Measurements from ENCODE around the gene RNASET2.

Gene RNASET2, protein sequence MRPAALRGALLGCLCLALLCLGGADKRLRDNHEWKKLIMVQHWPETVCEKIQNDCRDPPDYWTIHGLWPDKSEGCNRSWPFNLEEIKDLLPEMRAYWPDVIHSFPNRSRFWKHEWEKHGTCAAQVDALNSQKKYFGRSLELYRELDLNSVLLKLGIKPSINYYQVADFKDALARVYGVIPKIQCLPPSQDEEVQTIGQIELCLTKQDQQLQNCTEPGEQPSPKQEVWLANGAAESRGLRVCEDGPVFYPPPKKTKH
- 34.5 to 58.7 (median 46.4) reads per million in 4 experiments for total RNA-seq

DNA sequence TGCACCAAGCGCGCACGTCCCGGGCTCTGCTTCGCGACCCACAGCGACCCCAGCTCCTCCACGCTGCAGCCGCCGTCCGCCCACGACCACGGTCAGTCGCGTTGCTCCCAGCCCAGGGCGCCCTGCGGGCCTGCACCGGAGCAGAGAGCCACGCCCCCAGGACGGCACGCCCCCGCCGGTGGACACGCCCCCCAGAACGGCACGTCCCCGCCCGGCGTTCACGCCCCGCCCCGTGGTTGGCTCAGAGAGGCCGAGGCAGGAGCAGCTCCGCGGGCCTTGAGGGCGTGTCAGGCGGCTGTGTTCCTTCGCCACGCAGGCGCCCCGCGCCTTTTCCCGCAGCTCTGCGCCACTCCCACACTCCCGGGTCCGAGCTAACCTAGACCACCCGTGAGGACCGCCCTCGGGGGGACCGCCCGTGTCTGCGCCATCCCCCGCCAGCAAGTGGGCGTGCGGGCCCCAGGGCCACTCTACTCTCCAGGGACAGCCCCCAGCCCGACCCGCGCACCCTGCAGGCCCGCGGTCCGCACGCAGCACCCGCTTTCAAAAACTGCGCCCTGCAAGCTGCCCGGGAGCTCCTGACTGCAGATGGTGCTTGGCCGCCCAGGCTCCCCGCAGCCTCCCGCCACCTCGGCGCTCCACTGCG lies at the start of gene RNASET2:
Gene RNASET2, minus strand, starts transcription at position 107 of the 643 bp plus-strand sequence. CDS start 368 bp downstream, outside the sequence.
- peak; percentile 96 for DNase-seq

DNA sequence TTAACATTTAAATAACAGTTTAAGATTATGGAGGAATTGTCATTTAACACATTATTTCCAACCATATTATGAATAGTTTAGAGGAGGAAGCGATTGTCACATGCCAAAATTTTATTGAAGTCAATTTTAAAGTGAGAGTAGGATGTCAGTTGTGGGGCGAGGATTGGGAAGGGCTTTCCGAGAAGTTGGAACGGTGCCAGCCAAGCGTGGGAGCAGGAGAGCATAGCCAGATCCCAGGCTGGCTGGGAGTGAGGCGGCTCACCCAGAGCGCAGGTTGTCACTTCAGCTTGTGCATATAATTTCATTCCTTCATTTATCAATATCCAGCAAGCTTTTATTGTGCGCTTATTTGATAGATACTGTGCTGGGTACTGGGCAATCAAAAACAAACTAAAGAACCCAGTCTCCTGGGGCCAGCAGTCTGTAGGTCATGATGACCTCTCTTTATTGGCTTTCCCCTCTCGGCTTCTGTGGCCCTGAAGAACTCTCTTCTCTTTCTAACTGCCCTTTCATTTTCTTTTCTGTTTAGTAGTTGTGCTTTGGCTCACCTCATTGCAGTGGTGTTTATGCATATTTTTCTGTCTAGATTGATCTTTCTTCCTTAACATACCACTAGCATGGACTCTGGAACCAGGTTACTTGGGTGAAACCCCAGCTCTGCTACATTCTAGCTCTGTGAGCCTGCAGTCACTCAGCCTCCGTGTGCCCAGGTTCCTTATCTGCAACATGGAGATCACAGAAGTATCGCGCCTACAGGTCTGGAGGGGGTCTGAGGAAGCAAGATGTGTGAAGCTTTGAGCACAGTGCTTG lies 49.2 kb upstream of the RNASET2 start:
- DNase-seq, result no peak

DNA sequence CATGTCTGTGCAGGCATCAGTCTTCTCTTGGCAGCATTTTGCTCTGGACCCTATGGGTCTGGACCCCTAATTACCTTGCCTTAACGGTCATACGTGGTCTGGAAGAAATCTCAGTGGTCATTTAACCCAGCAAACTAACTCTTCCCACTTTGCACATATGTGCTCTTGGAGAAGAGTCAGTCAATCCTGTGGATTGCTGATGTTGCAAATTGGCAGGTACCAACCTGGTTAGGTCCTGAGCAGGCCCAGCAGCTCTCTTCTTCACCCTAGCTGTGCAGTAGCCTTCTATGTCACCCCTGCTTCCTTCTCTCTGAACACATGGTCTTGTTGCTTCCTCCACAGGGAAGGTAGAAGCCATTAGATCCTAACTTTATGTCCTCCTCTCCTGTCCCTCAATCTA lies 44.4 kb upstream of the RNASET2 start:
- no peak for DNase-seq

DNA sequence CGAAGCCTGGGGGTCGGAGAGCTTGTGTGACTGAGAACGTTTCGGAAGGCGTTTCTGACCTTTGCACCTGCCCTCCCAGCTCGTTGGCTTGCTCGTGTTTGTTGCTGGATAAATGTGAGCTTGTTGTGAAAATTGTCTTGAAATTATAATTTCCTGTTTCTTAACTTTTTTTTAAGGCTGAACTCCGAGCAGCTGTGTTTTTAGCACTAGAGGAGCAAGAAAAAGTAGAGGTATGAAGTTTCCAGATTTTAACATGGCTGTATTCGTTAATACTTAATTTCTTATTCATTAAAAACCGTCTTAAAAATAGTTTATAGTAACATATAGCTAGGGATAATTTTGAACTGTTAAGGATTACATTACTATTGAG lies 43.5 kb upstream of the RNASET2 start:
- no peak for DNase-seq

DNA sequence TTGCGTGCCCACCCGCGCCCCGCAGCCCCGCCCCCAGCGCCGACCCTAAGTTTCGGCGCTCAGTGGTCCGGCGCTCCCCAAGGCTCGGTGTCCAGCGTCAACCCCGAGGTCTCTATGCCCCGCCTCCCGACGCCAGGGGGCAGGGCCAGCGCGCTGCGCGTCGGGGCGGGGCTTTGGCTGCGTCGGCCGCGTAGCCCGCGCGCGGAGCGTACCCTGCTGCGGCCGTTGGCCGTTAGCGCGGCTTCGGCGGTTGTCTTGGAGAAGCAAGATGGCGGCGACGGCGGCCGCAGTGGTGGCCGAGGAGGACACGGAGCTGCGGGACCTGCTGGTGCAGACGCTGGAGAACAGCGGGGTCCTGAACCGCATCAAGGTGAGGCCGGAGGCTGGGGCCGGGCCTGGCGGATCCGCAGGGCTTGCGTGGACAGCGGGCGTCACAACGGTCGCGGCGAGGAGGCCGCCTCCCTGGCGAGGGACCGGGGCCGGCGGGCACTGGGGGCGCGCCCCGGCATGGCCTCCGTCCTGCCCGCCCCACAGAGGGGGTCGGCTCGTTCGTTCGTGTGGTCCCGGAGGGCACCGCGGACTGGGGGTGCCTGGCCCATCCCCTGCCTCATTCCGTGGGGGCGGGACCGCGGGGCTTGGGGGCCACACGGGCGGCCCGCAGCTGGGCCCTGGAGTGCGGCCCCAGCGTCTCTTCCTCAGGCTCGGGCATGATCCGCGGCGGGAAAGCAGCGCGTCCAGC lies 43.0 kb upstream of the RNASET2 start, which contains the start of gene CEP43:
Gene CEP43, plus strand, starts transcription at position 253 of the 739 bp plus-strand sequence. Its CDS starts 16 bp downstream, at position 269.
- DNase-seq, result peak; percentile 83

DNA sequence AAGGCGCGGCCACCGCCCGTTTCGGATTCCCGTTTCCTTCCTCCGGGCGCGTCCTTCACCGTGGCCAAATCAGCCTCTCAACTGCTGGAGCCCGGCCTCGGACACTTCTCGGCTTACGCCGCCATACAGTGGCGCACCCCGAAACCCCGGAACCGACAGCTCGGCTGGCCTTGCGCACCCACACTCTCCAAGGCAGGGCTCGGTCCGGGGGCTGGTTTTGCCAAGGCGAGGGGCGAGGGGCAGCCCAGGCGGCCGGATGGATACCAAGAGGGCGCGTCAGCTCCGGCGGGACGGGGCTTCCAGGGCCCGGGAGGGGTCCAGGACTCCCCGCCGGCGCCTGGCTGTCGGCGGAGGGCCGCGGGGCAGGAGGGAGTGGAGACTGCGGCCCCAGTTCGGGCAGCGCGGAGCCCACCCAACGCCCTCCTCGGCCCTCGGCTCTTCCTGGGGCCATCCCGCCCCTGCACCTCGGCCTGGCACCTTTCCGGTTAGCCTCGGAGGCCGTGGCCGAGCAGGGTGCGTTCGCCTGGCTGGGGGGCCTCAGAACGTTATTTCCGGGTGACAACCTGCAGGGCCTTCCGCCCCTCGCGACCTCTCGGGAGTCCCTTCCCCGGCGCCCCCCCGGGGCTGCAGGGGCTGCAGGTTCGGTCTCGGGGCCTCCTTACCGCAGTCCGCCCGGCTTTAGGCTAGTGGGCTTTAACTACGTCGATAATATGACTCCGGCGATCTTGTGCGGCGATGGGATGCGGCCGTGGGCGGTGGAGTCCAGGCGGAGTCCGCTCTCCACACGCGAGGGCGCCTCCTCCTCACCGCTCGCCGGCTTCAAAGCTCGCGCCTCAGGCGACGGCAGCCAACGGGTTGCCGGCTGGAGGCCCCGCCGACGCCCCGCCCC lies 42.1 kb upstream of the RNASET2 start:
- peak; percentile 7 for DNase-seq

DNA sequence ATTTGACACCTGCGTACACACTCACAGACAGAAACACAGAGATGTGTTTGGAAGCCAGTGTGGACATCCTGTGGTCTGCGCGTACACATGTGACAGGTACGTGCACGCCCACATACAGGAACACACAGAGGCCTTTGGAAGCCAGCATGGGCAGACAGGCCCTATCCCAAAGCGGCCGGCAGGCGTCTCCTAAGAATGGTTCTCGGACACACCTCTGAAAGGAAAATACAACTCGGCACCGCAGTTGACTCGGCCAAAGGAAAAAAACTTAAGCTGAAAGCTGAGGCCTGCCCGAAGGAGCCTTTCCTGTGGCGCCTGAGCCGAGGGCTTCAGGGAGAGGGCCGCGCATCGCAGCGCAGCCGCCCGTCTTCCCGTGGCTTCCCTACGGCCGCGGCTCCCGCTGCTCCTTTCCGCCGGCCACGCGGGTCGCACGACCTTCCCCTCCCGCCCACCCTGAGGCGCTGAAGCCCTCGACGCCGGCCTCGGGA lies 41.5 kb upstream of the RNASET2 start:
- DNase-seq, result no peak

DNA sequence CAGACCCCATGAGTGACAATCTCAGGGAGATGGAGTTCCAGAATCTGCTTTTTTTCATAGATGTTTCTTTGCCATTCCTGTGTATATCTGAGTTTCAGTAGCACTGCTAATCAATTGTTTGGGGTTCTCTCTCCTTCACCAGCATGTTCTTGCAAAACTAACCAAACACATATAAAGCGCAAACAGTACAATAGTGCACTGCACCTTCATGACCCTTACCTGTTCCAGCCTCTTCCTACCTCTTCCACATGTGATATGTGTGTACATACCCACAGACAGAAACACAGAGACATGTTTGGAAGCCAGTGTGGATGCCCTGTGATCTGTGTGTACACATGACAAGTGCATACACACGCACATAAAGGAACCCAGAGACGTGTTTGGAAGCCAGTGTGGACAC lies 41.0 kb upstream of the RNASET2 start:
- no peak for DNase-seq

DNA sequence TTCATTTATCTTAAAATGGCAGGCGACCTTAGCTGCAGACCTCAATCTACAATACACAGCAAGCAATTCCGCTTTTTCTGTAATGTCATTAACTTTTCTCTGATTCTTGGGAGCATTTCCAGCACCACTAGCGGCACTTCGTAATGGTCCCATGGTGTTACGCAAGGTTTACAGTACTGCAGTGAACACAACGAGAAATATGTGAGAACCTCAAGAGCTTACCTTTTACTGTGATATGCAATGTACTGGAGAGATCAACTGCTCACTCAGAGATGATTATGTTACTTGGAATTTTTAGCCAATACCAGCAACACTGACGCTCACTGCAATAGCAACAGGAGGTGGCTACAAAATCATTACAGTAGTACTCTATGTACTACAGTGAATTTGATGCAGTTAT lies 40.1 kb upstream of the RNASET2 start:
- DNase-seq, result no peak

DNA sequence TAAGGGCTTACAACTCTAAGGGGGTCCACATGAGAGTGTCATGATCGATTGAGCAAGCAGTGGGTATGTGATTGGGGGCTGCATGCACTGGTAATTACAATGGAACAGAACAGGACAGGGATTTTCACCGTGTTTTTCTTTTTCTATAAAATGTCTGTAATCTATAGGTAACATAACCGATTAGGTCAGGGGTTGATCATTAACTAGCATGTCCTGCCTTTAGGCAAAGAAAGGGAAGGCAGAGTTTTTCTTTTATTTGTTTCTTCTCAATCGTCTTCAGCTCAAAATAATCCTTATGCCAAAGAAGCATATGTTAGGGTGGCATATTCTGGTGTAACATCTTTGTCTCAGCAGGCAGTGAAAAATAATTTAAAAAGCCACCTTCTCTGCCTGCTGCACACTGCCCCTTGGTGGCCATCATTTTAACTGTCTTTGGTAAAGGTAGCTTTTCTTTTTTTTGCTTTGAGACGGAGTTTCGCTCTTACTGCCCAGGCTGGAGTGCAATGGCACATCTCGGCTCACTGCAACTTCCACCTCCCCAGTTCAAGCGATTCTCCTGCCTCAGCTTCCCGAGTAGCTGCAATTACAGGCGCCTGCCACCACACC lies 33.2 kb upstream of the RNASET2 start:
- DNase-seq, result peak; percentile 7

DNA sequence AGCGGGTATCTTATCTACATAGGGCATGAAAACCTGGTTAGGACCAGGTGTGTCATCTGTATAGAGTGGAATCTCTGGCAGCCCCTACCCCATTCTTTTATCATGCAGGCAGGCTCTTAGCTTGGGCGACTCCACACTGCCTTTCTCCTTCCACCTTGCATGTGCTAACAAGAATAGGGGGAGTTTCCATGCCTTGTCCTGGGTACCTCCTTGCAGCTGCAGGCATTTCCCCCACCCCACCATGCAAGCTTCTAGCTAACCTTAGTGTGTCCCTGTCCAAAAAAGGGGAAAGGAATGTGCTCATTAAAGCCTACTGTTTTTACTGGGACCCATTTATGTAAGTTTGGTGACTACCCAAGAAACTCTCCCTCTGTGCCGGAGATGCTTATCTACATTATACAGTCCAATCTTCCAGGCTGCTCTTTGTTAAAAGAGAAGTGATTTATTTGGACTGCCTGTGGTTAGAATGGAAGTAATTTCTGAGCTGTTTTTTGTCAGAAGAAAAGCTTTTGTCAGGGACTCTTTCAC lies 32.4 kb upstream of the RNASET2 start:
- DNase-seq, result no peak

DNA sequence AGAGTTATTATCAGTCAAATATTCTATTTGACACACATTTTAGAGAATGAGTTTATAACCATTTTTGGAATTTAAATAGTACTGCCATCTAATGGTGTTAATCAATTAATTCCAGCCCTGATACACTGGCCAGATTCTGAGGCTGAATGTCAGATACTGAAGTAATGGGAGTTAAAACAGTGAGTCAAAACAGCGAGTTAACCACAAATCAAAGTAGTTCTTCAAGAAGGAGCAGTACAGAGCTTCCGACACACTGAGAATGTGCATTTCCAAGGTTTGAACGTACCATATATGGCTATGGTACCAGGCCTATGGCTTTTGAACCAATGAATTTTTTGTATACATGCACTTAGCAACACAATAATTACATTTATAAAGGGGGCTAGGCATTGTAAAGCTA lies 31.6 kb upstream of the RNASET2 start:
- no peak for DNase-seq

DNA sequence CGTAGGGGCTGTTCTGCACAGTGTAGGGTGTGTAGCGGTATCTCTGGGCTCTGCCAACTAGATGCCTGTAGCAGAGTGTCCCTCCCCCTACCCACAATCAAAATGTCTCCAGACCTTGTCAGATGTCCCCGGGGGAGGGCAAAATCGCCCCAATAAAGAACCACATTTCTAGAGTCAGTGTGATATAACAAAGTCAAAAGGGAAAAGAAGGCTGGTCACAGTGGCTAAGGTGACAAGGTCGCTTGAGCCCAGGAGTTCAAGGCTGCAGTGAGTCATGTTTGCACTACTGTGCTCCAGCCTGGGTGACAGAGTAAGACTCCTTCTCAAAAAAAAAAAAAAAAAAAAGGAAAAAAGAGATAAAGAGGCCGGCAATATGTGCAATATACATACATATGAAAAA lies 31.1 kb upstream of the RNASET2 start:
- DNase-seq, result no peak

DNA sequence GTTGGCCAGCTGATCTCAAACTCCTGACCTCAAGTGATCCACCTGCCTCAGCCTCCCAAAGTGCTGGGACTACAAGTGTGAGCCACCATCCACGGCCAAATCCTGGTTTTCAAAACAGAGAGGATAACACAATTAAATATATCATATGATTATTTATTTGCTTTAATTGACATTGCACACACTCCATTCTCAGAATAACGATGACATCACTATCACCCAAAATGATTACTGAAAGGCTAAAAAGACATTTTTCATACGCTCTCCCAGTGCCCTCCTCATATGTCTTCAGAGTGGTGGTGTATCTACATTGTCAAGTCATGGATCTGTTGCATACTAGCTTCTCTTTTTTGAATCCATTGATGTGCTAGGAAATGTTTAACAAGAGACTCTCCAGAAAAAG lies 24.4 kb upstream of the RNASET2 start:
- DNase-seq, result no peak

DNA sequence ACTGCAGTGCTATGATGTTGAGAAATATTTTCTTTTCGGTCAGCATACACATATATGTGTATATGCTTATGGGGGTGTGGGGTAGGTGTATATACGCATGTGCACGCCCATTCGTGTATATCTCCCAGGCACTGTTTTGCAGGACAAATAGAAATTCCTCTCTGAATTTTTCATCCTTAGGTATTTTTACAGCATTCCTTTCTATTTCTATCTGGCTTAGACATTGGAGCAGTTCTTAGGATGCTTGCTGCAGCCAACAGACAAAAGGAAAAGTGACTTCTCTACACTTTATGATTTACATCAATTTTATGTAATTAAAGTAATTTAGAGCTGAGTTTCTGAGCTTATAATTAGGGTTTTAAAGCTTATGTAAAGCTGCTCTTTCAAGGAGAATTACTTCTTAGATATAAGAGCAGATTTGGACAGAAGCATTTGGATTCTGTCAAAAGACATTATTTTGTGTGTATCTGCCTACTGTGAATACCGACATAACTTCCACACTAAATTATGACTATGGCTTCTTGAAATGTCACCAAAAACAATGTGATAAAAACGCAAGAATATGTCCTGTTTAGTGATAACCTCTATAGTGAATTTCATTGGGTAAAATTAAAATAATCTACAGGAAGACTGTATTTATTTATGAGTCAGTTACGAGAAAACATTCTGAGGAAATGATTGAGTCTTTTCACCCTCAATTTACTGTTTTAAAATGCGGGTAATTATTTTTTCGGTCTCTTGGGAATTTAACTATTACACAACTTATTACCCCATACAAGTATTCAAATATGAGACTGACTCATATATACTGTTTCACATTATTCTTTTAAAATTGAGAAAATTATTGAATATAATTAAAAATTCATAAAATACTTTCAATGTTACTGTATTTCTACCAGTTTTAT lies 21.5 kb upstream of the RNASET2 start:
- no peak for DNase-seq

DNA sequence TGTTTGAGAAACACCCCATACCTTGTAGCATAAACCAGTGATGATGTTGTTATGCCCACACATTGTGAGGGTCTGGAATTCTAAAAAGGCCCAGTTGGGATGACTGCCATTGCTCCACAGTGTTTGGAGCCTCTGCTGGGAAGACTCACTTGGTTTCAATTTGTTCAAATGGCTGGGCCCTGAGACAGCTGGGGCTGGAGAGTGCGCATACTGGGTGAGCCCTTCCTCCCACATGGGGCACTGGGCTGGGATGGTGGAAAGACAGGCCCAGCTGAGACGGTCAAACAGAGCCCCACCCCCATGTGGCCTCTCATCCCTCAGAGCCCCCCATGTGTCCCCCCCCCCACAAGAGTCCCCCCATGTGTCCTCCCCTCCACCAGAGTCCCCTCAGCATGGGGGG lies 20.3 kb upstream of the RNASET2 start:
- no peak for DNase-seq

DNA sequence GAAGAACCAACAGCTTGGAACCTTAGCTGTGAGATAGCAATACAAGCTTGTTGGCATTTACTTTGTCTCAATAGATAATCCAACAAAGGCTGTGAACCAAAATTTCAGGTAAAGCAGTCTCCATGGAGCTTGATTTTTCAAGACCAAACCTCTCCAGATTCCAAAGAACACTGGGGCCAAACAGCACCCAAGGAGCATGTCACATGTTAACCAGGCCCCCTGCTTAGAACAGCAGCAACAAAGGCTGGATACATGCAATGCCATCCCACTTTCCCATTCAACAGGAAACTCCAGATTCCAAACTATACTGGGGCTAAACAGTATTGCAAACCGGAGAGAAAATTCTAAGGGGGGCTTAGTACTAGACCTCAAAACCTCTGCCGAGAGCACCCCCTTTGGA lies 15.8 kb upstream of the RNASET2 start:
- no peak for DNase-seq

DNA sequence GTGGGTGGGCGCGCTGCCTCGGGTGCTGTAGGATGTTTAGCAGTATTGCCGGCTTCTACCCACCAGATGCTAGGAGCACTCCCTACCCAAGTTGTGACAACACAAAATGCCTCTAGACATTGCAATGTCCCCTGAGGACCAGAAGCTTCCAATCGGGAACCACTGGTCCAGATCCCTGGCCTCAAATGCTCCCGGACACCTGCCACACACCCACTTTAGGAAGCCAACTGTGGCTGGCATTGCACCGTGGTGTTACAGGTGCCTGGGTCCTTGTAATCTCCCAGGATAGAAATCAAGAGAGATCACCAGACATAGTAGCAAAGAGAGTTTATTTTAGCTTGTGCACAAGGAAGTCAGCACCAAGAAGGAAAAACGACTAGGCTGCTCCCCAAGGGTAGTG lies 14.9 kb upstream of the RNASET2 start:
- no peak for DNase-seq

DNA sequence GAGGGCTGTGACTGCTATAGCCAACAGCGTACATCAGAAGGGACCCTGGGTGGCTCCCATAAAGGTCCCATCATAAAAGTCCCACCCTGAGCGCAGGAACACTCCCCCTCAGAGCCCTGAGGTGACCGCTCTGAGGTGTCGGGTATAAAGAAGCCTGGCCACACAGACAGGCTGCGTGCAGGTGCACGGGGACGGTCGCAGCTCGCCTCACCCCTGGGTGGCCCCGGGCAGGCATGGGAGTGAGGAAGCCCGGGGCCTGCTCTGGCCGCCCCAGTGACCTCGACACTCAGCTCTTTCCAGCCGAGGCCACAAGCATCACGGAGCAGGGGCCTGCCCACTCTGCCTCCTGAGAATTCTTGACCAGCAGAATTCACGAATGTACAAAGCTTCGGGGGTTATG lies 14.4 kb upstream of the RNASET2 start:
- DNase-seq, result no peak

DNA sequence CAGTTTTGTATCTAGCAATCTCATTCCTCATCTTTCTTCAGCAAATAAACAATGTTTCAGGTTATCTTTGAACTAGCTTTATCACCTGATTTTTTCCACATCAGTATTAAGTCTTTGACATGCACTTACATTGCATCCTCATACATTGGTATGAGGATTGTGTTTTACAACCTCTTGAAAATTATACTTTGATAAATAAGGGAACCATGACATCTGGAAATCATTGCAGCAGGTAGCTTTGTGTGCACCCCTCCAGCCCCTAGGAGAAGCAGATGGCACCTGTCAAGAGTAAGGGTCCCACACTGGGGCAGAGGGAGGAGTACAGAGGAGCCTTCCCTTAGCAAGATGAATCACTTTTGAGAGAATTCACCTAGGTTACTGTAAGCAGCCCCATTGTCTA lies 13.7 kb upstream of the RNASET2 start:
- no peak for DNase-seq

Data from effector CD8-positive, alpha-beta T cell (primary cell).